CD4-positive, alpha-beta T cell (primary cell): Measurements from ENCODE around the gene RXRA. TPM values are rescaled to one million over a fixed set of nuclear protein-coding genes. Genes with fewer than 3 reads are reported as not detected.

Source experiments
- ATAC-seq: fragments of 200-7000 bp; cut with Tn5 transposase; one replicate; pipeline ENCODE4 v1.10.0; 2022; ENCODE audit warnings: mild to moderate bottlenecking; ENCODE audit not compliant: poor library complexity
- CTCF ChIA-PET: fragments of 350-600 bp; sonication (Branson Sonifier 250); formaldehyde crosslinking; loops from one replicate; lab custom pipeline; 2021; ENCODE audit warnings: antibody characterized with exemption, inconsistent platforms; lab: Charles Lee
- POLR2A ChIA-PET: fragments of 350-600 bp; sonication (Branson Sonifier 250); formaldehyde crosslinking; loops from one replicate; lab custom pipeline; 2021; ENCODE audit warnings: antibody characterized with exemption, inconsistent platforms; lab: Charles Lee
- DNase-seq, 14 experiments: peaks; one replicate each; pipeline ENCODE4 v3.0.0-alpha.2; 2013 to 2020; ENCODE audit warnings: mixed read lengths in 2 of 14
- H3K27ac ChIP-seq, 2 donors: one replicate each; pipeline versions ENCODE4 v1.5.1 to v1.7.0; 2013; ENCODE audit warnings: low read length in 2 of 2, low read depth in 1 of 2, mild to moderate bottlenecking in 1 of 2
- H3K27me3 ChIP-seq, 2 experiments: 1 replicate in 1 of 2; 2 replicates in 1 of 2; pipeline versions ENCODE4 v1.6.1 to v1.7.0; 2013; ENCODE audit warnings: low read length in 2 of 2, control low read depth in 1 of 2, mild to moderate bottlenecking in 1 of 2, moderate library complexity in 1 of 2; ENCODE audit not compliant: insufficient read depth in 2 of 2, control insufficient read depth in 1 of 2
- H3K36me3 ChIP-seq: one replicate; pipeline ENCODE4 v1.6.1; 2013; ENCODE audit warnings: low read length, control low read depth; ENCODE audit not compliant: insufficient read depth
- H3K4me1 ChIP-seq: one replicate; pipeline ENCODE4 v1.6.1; 2013; ENCODE audit warnings: low read length, control low read depth; ENCODE audit not compliant: insufficient read depth
- H3K4me3 ChIP-seq: one replicate; pipeline ENCODE4 v1.5.1; 2013; ENCODE audit warnings: mild to moderate bottlenecking, low read length, moderate library complexity
- H3K9me3 ChIP-seq, 2 experiments: 1 replicate in 1 of 2; 2 replicates in 1 of 2; pipeline versions ENCODE4 v1.6.1 to v1.7.0; 2013; ENCODE audit warnings: low read length in 2 of 2, mild to moderate bottlenecking in 2 of 2, control low read depth in 1 of 2, moderate library complexity in 1 of 2; ENCODE audit not compliant: control insufficient read depth in 1 of 2, insufficient read depth in 1 of 2
- H3K27ac Mint-ChIP-seq: one replicate; pipeline ENCODE4 v1.8.0; 2020; ENCODE audit warnings: mixed read lengths
- H3K27me3 Mint-ChIP-seq: one replicate; pipeline ENCODE4 v1.8.0; 2021; ENCODE audit warnings: mixed read lengths
- H3K36me3 Mint-ChIP-seq: one replicate; pipeline ENCODE4 v1.8.0; 2021; ENCODE audit warnings: low read depth, mixed read lengths
- H3K4me1 Mint-ChIP-seq: one replicate; pipeline ENCODE4 v1.8.0; 2021; ENCODE audit warnings: low read depth, mixed read lengths
- H3K4me3 Mint-ChIP-seq: one replicate; pipeline ENCODE4 v1.8.0; 2020; ENCODE audit warnings: mild to moderate bottlenecking, mixed read lengths
- H3K9me3 Mint-ChIP-seq: one replicate; pipeline ENCODE4 v1.8.0; 2020; ENCODE audit warnings: mixed read lengths
- intact Hi-C, 2 experiments: fragments of 100-400 bp; cut with DNase I in 1 of 2; cut with micrococcal nuclease in 1 of 2; formaldehyde crosslinking; loops; one replicate each; pipeline versions ENCODE4 v1.15.1 to v1.9.0; 2023 to 2025; cut with DNase I, micrococcal nuclease
- total RNA-seq, 174 experiments: library from RNA in 2 of 174; stranded (reverse) in 2 of 174; gene quantifications; one replicate each; pipeline ENCODE4 v1.2.3 and lab custom pipeline; 2021 to 2026
- TF ChIP-seq, protein P1 (sequence below): fragments of 200-600 bp; IDR thresholded peaks from one replicate; pipeline ENCODE4 v1.8.0; 2022; ENCODE audit warnings: antibody characterized with exemption, mild to moderate bottlenecking

RXRA gene
- total RNA-seq, 2 experiments from 2014 or later, result 7.3 to 8.4 TPM

DNA sequence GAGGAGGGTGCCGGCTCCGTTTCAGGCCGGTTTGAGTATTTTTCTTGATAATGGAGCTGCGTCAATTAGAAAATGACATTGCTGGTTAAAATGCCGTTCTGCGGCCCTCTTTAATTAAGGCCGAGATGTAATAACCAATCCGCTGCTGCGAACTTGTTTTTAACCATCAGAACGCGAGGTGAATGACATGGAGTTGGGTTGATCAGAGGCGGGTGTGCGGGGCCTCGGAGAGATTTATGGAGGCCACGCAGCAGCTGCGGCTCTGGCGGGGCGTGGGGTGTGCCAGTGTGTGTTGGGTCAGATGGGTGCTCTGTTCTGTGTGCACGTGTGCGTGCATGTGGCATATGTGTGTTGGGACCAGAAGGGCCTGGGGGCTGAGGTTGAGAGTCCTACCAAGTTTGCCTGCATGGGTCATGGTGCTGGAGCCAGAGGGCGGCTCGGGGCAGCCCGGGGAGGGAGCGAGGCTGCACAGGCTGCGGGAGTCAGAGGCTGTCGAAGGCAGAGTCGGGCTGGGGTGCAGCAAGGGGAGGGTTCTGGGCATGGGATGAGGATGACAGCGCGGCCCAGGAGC is 25.4 kb downstream of the RXRA start:
- intact Hi-C loops, result no loop called here
- H3K4me1 ChIP-seq, result peaks cover 2% of the 10 kb centered on the region

DNA sequence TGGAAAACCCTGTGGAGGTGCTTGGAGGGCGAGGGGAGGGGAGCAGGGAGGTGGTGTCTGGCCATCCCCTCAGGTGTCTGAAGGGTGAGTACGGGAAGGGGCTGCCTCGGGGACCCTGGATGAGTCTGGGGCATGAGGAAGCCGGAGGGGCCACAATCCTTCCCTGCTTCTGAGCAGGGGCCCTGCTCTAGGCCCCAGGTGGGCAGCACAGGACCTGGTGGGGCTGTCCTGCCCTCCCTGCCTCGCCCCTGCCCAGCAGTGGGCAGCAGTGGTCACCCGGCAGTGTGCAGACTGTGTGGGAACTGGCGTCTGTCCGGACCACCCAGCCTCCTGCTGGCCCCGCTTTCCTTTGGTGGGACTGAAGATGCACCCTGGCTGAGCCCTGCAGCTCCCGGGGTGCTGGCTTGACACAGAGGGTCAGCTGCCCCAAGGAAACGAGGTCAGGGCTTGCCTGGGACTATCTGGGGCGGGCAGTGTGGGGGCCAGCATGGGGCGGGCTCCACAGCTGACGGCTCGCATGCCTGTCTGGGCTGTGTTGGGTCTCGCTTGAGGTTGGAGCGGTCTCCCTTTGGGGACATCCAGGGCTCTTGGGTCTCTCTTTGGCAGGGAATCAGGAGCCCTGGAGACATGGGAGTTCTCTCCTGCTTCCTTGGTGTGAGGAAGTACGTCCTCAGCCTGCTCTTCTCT is 26.1 kb downstream of the RXRA start:
- TF ChIP-seq, protein P1, sequence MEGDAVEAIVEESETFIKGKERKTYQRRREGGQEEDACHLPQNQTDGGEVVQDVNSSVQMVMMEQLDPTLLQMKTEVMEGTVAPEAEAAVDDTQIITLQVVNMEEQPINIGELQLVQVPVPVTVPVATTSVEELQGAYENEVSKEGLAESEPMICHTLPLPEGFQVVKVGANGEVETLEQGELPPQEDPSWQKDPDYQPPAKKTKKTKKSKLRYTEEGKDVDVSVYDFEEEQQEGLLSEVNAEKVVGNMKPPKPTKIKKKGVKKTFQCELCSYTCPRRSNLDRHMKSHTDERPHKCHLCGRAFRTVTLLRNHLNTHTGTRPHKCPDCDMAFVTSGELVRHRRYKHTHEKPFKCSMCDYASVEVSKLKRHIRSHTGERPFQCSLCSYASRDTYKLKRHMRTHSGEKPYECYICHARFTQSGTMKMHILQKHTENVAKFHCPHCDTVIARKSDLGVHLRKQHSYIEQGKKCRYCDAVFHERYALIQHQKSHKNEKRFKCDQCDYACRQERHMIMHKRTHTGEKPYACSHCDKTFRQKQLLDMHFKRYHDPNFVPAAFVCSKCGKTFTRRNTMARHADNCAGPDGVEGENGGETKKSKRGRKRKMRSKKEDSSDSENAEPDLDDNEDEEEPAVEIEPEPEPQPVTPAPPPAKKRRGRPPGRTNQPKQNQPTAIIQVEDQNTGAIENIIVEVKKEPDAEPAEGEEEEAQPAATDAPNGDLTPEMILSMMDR, result no peak
- ChIA-PET CTCF (no interaction called here), POLR2A (no interaction called here)
- no peak for DNase-seq
- H3K4me1 ChIP-seq, result peaks cover 2% of the 10 kb centered on the region
- H3K9me3 ChIP-seq, result no peaks in the 10 kb centered on the region
- H3K4me1 Mint-ChIP-seq, result no peaks in the 10 kb centered on the region
- H3K27me3 ChIP-seq, result no peaks in the 10 kb centered on the region
- H3K4me3 ChIP-seq, result no peak overlapping the region
- H3K4me3 Mint-ChIP-seq, result no peak overlapping the region
- no peaks in the 10 kb centered on the region for H3K9me3 Mint-ChIP-seq
- no peaks in the 10 kb centered on the region for H3K36me3 ChIP-seq
- H3K27ac ChIP-seq, result no peak overlapping the region
- no peaks in the 10 kb centered on the region for H3K36me3 Mint-ChIP-seq
- intact Hi-C loops, result no loop called here
- H3K27me3 Mint-ChIP-seq, result no peaks in the 10 kb centered on the region
- no peak for ATAC-seq
- no peak overlapping the region for H3K27ac Mint-ChIP-seq

More for the DNA sequence above, 25.4 kb downstream of the RXRA start:
- Histone ChIP-seq H3K36me3 (no peaks in the 10 kb centered on the region), H3K27me3 (no peaks in the 10 kb centered on the region), H3K9me3 (no peaks in the 10 kb centered on the region), H3K4me3 (no peak overlapping the region), H3K27ac (no peak overlapping the region)
- Mint-ChIP-seq H3K4me1 (no peaks in the 10 kb centered on the region), H3K27me3 (no peaks in the 10 kb centered on the region), H3K9me3 (no peaks in the 10 kb centered on the region), H3K27ac (no peak overlapping the region), H3K4me3 (no peak overlapping the region), H3K36me3 (no peaks in the 10 kb centered on the region)
- TF ChIP-seq, protein P1, result no peak
- ATAC-seq (no peak), DNase-seq (no peak)
- CTCF ChIA-PET, result no interaction called here
- POLR2A ChIA-PET, result no interaction called here

GRCh38 chr9:134353539-134353938 is 27.3 kb downstream of the RXRA start:
- ATAC-seq (no peak), DNase-seq (no peak)
- intact Hi-C loops, result no loop called here
- no peaks in the 10 kb centered on the region for H3K36me3 Mint-ChIP-seq
- H3K9me3 ChIP-seq, result no peaks in the 10 kb centered on the region
- TF ChIP-seq, protein P1, result no peak
- H3K4me3 ChIP-seq, result no peak overlapping the region
- ChIA-PET POLR2A (no interaction called here), CTCF (no interaction called here)
- H3K4me1 ChIP-seq, result peaks cover 2% of the 10 kb centered on the region
- no peak overlapping the region for H3K27ac Mint-ChIP-seq
- no peaks in the 10 kb centered on the region for H3K27me3 Mint-ChIP-seq
- no peak overlapping the region for H3K4me3 Mint-ChIP-seq
- H3K36me3 ChIP-seq, result no peaks in the 10 kb centered on the region
- no peaks in the 10 kb centered on the region for H3K4me1 Mint-ChIP-seq
- H3K27me3 ChIP-seq, result no peaks in the 10 kb centered on the region
- no peaks in the 10 kb centered on the region for H3K9me3 Mint-ChIP-seq
- H3K27ac ChIP-seq, result no peak overlapping the region
